K562 (cell line): ENCODE measurements around the gene GDF15. TPM values are rescaled to one million over a fixed set of nuclear protein-coding genes. Genes with fewer than 3 reads are reported as not detected.

Experiments used
- BHLHE40 ChIP-seq: IDR thresholded peaks from 2 replicates; pipeline ENCODE4 v1.6.1; 2011; ENCODE audit warnings: low read length, improper control_type of control experiment
- CCNT2 ChIP-seq: IDR thresholded peaks from 2 replicates; pipeline ENCODE4 v1.6.1; 2011; ENCODE audit warnings: borderline replicate concordance, low read depth, mild to moderate bottlenecking, moderate library complexity, mixed read lengths, low read length; ENCODE audit not compliant: insufficient read length; ENCODE audit errors: extremely low read depth
- CEBPB ChIP-seq: fragments of 450-650 bp; IDR thresholded peaks from 2 replicates; pipeline ENCODE4 v1.6.1; 2016; ENCODE audit warnings: missing genetic modification characterization, missing compliant biosample characterization
- CTBP1 ChIP-seq: fragments of 450-650 bp; IDR thresholded peaks from 2 replicates; pipeline ENCODE4 v1.6.1; 2016; ENCODE audit warnings: borderline replicate concordance
- DPF2 ChIP-seq: fragments of 450-650 bp; IDR thresholded peaks from 2 replicates; pipeline ENCODE4 v1.6.1; 2016
- EP300 ChIP-seq: IDR thresholded peaks from 2 replicates; pipeline ENCODE4 v1.6.1; 2012; ENCODE audit warnings: low read length, improper control_type of control experiment
- ESRRA ChIP-seq: fragments of 450-650 bp; IDR thresholded peaks from 2 replicates; pipeline ENCODE4 v1.6.1; 2014; ENCODE audit warnings: low read depth, mild to moderate bottlenecking, moderate library complexity, borderline replicate concordance
- FOXA3 ChIP-seq, 2 experiments: fragments of 450-650 bp in 1 of 2; sonication (generic) in 1 of 2; formaldehyde crosslinking; IDR thresholded peaks in 1 of 2; conservative IDR thresholded peaks in 1 of 2; 2 replicates each; pipeline versions ENCODE4 v1.4.0 to v1.8.0; 2020 to 2022; ENCODE audit warnings: mild to moderate bottlenecking in 2 of 2, missing genetic modification reagents in 1 of 2
- HDAC8 ChIP-seq: fragments of 450-650 bp; IDR thresholded peaks from 2 replicates; pipeline ENCODE4 v1.6.1; 2016; ENCODE audit warnings: mild to moderate bottlenecking, missing genetic modification characterization, moderate library complexity, missing compliant biosample characterization
- HDGF ChIP-seq: fragments of 450-650 bp; IDR thresholded peaks from 2 replicates; pipeline ENCODE4 v1.6.1; 2016
- JUN ChIP-seq, 2 experiments: sonication (generic) in 1 of 2; formaldehyde crosslinking in 1 of 2; IDR thresholded peaks; 2 replicates each; pipeline versions ENCODE4 v1.6.1 to v1.8.0; 2012 to 2022; ENCODE audit warnings: borderline replicate concordance in 2 of 2, mild to moderate bottlenecking in 2 of 2, improper control_type of control experiment in 1 of 2, low read depth in 1 of 2, low read length in 1 of 2, missing genetic modification reagents in 1 of 2
- MCM5 ChIP-seq: fragments of 450-650 bp; IDR thresholded peaks from 2 replicates; pipeline ENCODE4 v1.6.1; 2016; ENCODE audit warnings: low read depth
- MYC ChIP-seq, 2 experiments: fragments of 250-450 bp in 1 of 2; sonication (Bioruptor Pico) in 1 of 2; IDR thresholded peaks; 2 replicates each; pipeline versions ENCODE4 v1.5.1 to v1.6.1; 2012 to 2021; ENCODE audit warnings: low read depth in 2 of 2, borderline replicate concordance in 1 of 2, improper control_type of control experiment in 1 of 2, low read length in 1 of 2, mild to moderate bottlenecking in 1 of 2, moderate library complexity in 1 of 2
- PPARD ChIP-seq: fragments of 250-450 bp; sonication (Bioruptor Pico); IDR thresholded peaks from 2 replicates; pipeline ENCODE4 v1.8.0; 2022; ENCODE audit warnings: inconsistent platforms, mild to moderate bottlenecking, moderate library complexity
- RBFOX2 ChIP-seq: fragments of 200-400 bp; formaldehyde crosslinking; IDR thresholded peaks from 2 replicates; pipeline ENCODE4 v1.6.1; 2017; ENCODE audit warnings: low read depth, mild to moderate bottlenecking, low read length, moderate library complexity
- RFX1 ChIP-seq: fragments of 450-650 bp; IDR thresholded peaks from 2 replicates; pipeline ENCODE4 v1.6.1; 2016; ENCODE audit warnings: mild to moderate bottlenecking, moderate library complexity
- SMAD4 ChIP-seq: fragments of 250-450 bp; sonication (Bioruptor Pico); conservative IDR thresholded peaks from 2 replicates; pipeline ENCODE4 v1.8.0; 2021; ENCODE audit warnings: inconsistent platforms, mild to moderate bottlenecking, moderate library complexity
- SMARCE1 ChIP-seq: fragments of 450-650 bp; IDR thresholded peaks from 2 replicates; pipeline ENCODE4 v1.7.1; 2016; ENCODE audit warnings: mild to moderate bottlenecking
- TAF7 ChIP-seq: fragments of 450-650 bp; IDR thresholded peaks from 2 replicates; pipeline ENCODE4 v1.6.1; 2016; ENCODE audit warnings: missing genetic modification characterization, missing compliant biosample characterization
- ZNF133 ChIP-seq: fragments of 250-450 bp; sonication (Bioruptor Pico); IDR thresholded peaks from 2 replicates; pipeline ENCODE4 v1.4.0; 2020; ENCODE audit warnings: mild to moderate bottlenecking
- ZNF764 ChIP-seq: fragments of 250-450 bp; sonication (Bioruptor Pico); IDR thresholded peaks from 2 replicates; pipeline ENCODE4 v1.4.0; 2020; ENCODE audit warnings: low read depth, mild to moderate bottlenecking, moderate library complexity
- polyA plus RNA-seq, 8 experiments: library from polyadenylated mRNA; depleted of rRNA in 4 of 8; stranded (reverse) in 5 of 8; unstranded in 3 of 8; fragments of >200 nt; fragmentation: Nextera tagmentation in 2 of 8; fragmentation: Illumina TruSeq in 1 of 8; extraction: Ambion mirVana in 2 of 8; extraction: Trizol in 1 of 8; gene quantifications; 2 replicates each; pipeline versions ENCODE4 v1.2.1 to v1.2.3, GENCODE V29; 2011 to 2014; ENCODE audit warnings: inconsistent platforms in 1 of 8, missing spikeins in 1 of 8
- total RNA-seq, 7 experiments: library from RNA; depleted of rRNA in 6 of 7; stranded (reverse); fragments of >200 nt in 6 of 7; fragmentation: Illumina TruSeq in 2 of 7; extraction: Trizol in 2 of 7; gene quantifications; 2 replicates each; pipeline versions ENCODE4 v1.2.1 to v1.2.3, GENCODE V29; 2011 to 2021; ENCODE audit warnings: low replicate concordance in 1 of 7
- TF ChIP-seq, protein P1 (sequence below): fragments of 450-650 bp; IDR thresholded peaks from 2 replicates; pipeline ENCODE4 v1.6.1; 2017; ENCODE audit warnings: antibody characterized with exemption, mild to moderate bottlenecking

Gene GDF15
- total and polyA plus RNA-seq, 9 of the 15 experiments (the other 6 are each of a cell fraction or from before 2014, with no cell fraction given), result 2.3 to 82.4 (median 12.5) TPM

DNA sequence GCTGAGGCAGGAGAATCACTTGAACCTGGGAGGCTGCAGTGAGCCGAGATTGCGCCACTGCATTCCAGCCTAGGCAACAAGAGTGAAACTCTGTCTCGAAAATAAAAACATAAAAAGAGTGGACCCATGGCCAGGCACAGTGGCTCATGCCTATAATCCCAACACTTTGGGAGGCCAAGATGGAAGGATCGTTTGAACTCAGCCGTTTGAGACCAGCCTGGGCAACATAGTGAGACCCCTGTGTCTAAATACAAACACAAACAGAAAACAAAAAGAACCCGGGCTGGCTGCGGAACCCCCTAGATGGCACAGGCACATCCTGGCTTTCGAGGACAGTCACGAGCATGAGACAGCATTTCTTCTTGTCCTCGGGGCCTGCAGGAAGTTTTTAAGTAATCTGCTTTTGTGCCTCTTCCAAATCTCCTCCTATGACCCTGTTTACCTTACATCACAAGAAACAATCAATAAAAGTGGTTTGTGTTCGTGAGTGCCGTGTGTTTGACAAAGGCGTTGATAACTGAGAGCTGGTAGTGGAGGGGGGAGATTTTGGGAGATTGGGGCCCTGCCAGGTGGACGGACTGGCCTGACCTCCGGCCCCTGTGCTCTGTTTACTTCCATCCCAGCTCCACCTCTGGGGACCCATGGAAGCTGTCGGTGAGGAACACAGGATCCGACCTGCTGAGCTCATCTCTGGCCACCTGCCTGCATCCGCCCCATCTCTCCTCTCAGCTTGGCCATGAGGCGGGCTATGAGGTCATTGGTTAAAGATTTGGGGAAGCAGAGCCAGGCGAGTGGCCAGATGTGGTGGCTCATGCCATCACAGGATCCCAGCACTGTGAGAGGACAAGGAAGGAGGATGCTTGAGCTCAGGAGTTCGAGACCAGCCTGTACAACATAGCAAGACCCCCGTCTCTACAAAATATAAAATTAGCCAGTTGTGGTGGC is 5.9 kb upstream of the GDF15 start (continued):
- TF ChIP-seq ESRRA (0 out of 2 replicates have a peak, but pooled peaks have one; percentile 15), DPF2 (peak; percentile 80), TAF7 (tag) (peak; percentile 32; the same call in 1 of the 2 replicates), CTBP1 (peak; percentile 100), PPARD (CRISPR knock-in tag) (no peak), HDAC8 (tag) (peak; percentile 30; the same call in 1 of the 2 replicates), FOXA3 (CRISPR knock-in tag; conservative IDR thresholded peaks at IDR 0.05 in 1 of 2, IDR thresholded peaks at IDR 0.05 in 1 of 2) (peak in 1 of 2 experiments; percentile 76; a peak in 2 of 4 replicates), RBFOX2 (peak; percentile 52), MCM5 (no peak), HDGF (no peak), BHLHE40 (peak; percentile 80), SMARCE1 (peak; percentile 61; the same call in 1 of the 2 replicates), SMAD4 (peak; percentile 79), CCNT2 (peak; percentile 22), ZNF133 (CRISPR knock-in tag) (no peak), MYC (IDR thresholded peaks at IDR 0.05; ENCODE audit: low read depth, low read length) (peak; percentile 66), MYC (CRISPR knock-in tag; IDR thresholded peaks at IDR 0.05; ENCODE audit: borderline replicate concordance, low read depth) (no peak), JUN (IDR thresholded peaks at IDR 0.05; ENCODE audit: borderline replicate concordance, low read depth, low read length) (peak; percentile 85), JUN (CRISPR knock-in tag; IDR thresholded peaks at IDR 0.05; ENCODE audit: borderline replicate concordance) (no peak; the same call in 1 of the 2 replicates), CEBPB (tag) (peak; percentile 79), ZNF764 (CRISPR knock-in tag) (no peak), EP300 (peak; percentile 60), RFX1 (no peak)
- TF ChIP-seq, protein P1, sequence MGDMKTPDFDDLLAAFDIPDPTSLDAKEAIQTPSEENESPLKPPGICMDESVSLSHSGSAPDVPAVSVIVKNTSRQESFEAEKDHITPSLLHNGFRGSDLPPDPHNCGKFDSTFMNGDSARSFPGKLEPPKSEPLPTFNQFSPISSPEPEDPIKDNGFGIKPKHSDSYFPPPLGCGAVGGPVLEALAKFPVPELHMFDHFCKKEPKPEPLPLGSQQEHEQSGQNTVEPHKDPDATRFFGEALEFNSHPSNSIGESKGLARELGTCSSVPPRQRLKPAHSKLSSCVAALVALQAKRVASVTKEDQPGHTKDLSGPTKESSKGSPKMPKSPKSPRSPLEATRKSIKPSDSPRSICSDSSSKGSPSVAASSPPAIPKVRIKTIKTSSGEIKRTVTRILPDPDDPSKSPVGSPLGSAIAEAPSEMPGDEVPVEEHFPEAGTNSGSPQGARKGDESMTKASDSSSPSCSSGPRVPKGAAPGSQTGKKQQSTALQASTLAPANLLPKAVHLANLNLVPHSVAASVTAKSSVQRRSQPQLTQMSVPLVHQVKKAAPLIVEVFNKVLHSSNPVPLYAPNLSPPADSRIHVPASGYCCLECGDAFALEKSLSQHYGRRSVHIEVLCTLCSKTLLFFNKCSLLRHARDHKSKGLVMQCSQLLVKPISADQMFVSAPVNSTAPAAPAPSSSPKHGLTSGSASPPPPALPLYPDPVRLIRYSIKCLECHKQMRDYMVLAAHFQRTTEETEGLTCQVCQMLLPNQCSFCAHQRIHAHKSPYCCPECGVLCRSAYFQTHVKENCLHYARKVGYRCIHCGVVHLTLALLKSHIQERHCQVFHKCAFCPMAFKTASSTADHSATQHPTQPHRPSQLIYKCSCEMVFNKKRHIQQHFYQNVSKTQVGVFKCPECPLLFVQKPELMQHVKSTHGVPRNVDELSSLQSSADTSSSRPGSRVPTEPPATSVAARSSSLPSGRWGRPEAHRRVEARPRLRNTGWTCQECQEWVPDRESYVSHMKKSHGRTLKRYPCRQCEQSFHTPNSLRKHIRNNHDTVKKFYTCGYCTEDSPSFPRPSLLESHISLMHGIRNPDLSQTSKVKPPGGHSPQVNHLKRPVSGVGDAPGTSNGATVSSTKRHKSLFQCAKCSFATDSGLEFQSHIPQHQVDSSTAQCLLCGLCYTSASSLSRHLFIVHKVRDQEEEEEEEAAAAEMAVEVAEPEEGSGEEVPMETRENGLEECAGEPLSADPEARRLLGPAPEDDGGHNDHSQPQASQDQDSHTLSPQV, result peak; percentile 95
